ENCODE measurements around the gene TMEM170B.

TMEM170B gene

GRCh38 chr6:11575408-11576033, 38.0 kb downstream of the TMEM170B start:
- Histone ChIP-seq H3K4me1 (ENCODE audit: control insufficient read depth in 1 of 2, insufficient read depth in 1 of 2, low read depth in 1 of 2, low read length in 1 of 2) (peaks cover 23 to 26% of the 10 kb centered on the region in 2 experiments), H3K27me3 (no peaks in the 10 kb centered on the region), H3K9me3 (no peaks in the 10 kb centered on the region), H3K36me3 (peaks cover 33% of the 10 kb centered on the region), H3K4me3 (ENCODE audit: low read depth in 1 of 2, low read length in 1 of 2) (peak overlapping the region; percentile 26 to 28), H3K27ac (peak overlapping the region; percentile 59)
- peak; percentile 95 for TF ChIP-seq CTCF (IDR thresholded peaks at IDR 0.05)

- Histone ChIP-seq H3K27me3 (no peaks in the 10 kb centered on the region), H3K4me3 (ENCODE audit: low read depth in 1 of 2, low read length in 1 of 2) (peak overlapping the region; percentile 15 to 16), H3K4me1 (ENCODE audit: control insufficient read depth in 1 of 2, insufficient read depth in 1 of 2, low read depth in 1 of 2, low read length in 1 of 2) (peaks cover 45 to 47% of the 10 kb centered on the region in 2 experiments), H3K9me3 (no peaks in the 10 kb centered on the region), H3K36me3 (peaks cover 14% of the 10 kb centered on the region), H3K27ac (peak overlapping the region; percentile 81)
- no peak for TF ChIP-seq CTCF (IDR thresholded peaks at IDR 0.05)
These were observed 43.3 kb downstream of the TMEM170B start for GRCh38 chr6:11580686-11581405.

- Histone ChIP-seq H3K4me3 (ENCODE audit: low read depth in 1 of 2, low read length in 1 of 2) (no peak overlapping the region), H3K36me3 (no peaks in the 10 kb centered on the region), H3K9me3 (no peaks in the 10 kb centered on the region), H3K4me1 (ENCODE audit: control insufficient read depth in 1 of 2, insufficient read depth in 1 of 2, low read depth in 1 of 2, low read length in 1 of 2) (peaks cover 44 to 45% of the 10 kb centered on the region in 2 experiments), H3K27ac (peak overlapping the region; percentile 23), H3K27me3 (no peaks in the 10 kb centered on the region)
- no peak for TF ChIP-seq CTCF (IDR thresholded peaks at IDR 0.05)
These were observed 46.7 kb downstream of the TMEM170B start for GRCh38 chr6:11584244-11584643.

GRCh38 chr6:11585426-11586016, 48.0 kb downstream of the TMEM170B start:
- Histone ChIP-seq H3K36me3 (no peaks in the 10 kb centered on the region), H3K4me1 (ENCODE audit: control insufficient read depth in 1 of 2, insufficient read depth in 1 of 2, low read depth in 1 of 2, low read length in 1 of 2) (peaks cover 33 to 34% of the 10 kb centered on the region in 2 experiments), H3K9me3 (no peaks in the 10 kb centered on the region), H3K27ac (peak overlapping the region; percentile 12), H3K4me3 (ENCODE audit: low read depth in 1 of 2, low read length in 1 of 2) (no peak overlapping the region), H3K27me3 (no peaks in the 10 kb centered on the region)
- TF ChIP-seq CTCF (IDR thresholded peaks at IDR 0.05): peak; percentile 51

- H3K27ac ChIP-seq: no peak overlapping the region
- no peaks in the 10 kb centered on the region for H3K36me3 ChIP-seq
- peaks cover 27 to 28% of the 10 kb centered on the region in 2 experiments for H3K4me1 ChIP-seq (ENCODE audit: control insufficient read depth in 1 of 2, insufficient read depth in 1 of 2, low read depth in 1 of 2, low read length in 1 of 2)
- H3K27me3 ChIP-seq: no peaks in the 10 kb centered on the region
- TF ChIP-seq CTCF (IDR thresholded peaks at IDR 0.05): no peak
- no peaks in the 10 kb centered on the region for H3K9me3 ChIP-seq
- no peak overlapping the region for H3K4me3 ChIP-seq (ENCODE audit: low read depth in 1 of 2, low read length in 1 of 2)
These were observed 48.6 kb downstream of the TMEM170B start for GRCh38 chr6:11586117-11586516.

Data from neutrophil (primary cell).